ENCODE data around the gene ZNF639.

The ZNF639 gene

DNA sequence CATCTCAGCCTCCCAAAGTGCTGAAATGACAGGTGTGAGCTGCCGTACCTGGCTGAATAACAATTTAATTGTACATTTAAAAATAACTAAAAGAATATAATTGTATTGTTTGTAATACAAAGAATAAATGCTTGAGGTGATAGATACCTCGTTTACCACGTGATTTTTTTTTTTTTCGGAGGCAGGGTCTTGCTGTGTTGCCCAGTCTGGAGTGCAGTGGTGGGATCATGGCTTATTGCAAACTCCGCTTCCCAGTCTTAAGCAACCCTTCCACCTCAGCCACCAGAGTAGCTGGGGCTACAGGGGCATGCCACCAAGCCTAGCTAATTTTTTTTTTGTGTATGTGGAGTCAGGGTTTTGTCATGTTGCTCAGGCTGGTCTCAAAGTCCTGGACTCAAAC, 40.5 kb downstream of the ZNF639 start:
- peaks cover 24 to 68% (median 44%) of the 10 kb centered on the region in 4 experiments for H3K36me3 ChIP-seq (ENCODE audit: control insufficient read depth in 4 of 4, insufficient read depth in 4 of 4, low read length in 3 of 4)
- no peaks in the 10 kb centered on the region for H3K27me3 ChIP-seq (replicated peaks in 2 of 5; ENCODE audit: control insufficient read depth in 4 of 5, insufficient read depth in 5 of 5, low read length in 4 of 5)
- DNase-seq = no peak
- 94% methylated on average over 4 of the region's 5 CpGs for WGBS (ENCODE audit: insufficient coverage)
- H3K27ac ChIP-seq (ENCODE audit: insufficient read depth in 1 of 2, low read depth in 1 of 2, low read length in 2 of 2, poor library complexity in 1 of 2, severe bottlenecking in 2 of 2) = no peak overlapping the region
- no peaks in the 10 kb centered on the region for H3K4me1 ChIP-seq (ENCODE audit: control extremely low read depth in 1 of 4, control insufficient read depth in 4 of 4, insufficient read depth in 4 of 4, low read length in 3 of 4)
- no peaks in the 10 kb centered on the region for H3K9me3 ChIP-seq (ENCODE audit: control extremely low read depth in 1 of 5, control insufficient read depth in 4 of 5, insufficient read depth in 2 of 5, low read depth in 1 of 5, low read length in 4 of 5)
- no peak overlapping the region for H3K4me3 ChIP-seq (ENCODE audit: control insufficient read depth in 1 of 7, extremely low read depth in 1 of 7, insufficient read depth in 4 of 7, low read depth in 2 of 7, low read length in 6 of 7)
- ChIA-PET CTCF (interaction anchor here (1.0 to 2.6 kb wide), 2 partner anchors 12 to 38 kb away, joined by 3 to 13 read pairs; no protein-coding TSS in a partner anchor), POLR2A (no interaction called here)

DNA sequence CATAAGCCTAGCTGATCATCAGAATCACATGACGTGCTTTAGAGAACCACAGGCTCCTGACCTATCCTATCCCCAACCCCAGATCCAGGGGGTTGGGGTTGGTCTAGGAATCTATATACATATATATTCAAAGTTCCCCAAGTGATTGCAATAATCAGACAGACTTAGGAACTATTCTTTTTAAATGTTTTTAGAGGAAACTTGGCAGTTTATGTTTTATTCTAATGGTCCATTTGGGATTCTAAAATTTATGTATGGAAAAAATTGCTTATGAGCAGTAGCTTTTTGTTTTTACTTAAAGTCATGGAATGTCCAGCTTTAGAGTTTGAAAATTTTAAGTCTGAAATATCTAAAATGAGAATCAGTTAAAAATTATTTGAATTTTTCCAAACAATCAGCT, 46.8 kb downstream of the ZNF639 start:
- DNase-seq = no peak
- no peak overlapping the region for H3K27ac ChIP-seq (ENCODE audit: insufficient read depth in 1 of 2, low read depth in 1 of 2, low read length in 2 of 2, poor library complexity in 1 of 2, severe bottlenecking in 2 of 2)
- no peaks in the 10 kb centered on the region for H3K9me3 ChIP-seq (ENCODE audit: control extremely low read depth in 1 of 5, control insufficient read depth in 4 of 5, insufficient read depth in 2 of 5, low read depth in 1 of 5, low read length in 4 of 5)
- no peaks in the 10 kb centered on the region for H3K27me3 ChIP-seq (replicated peaks in 2 of 5; ENCODE audit: control insufficient read depth in 4 of 5, insufficient read depth in 5 of 5, low read length in 4 of 5)
- CTCF ChIA-PET = no interaction called here
- no CpG with 5 or more reads among the region's 1 CpG for WGBS (ENCODE audit: insufficient coverage)
- H3K4me1 ChIP-seq (ENCODE audit: control extremely low read depth in 1 of 4, control insufficient read depth in 4 of 4, insufficient read depth in 4 of 4, low read length in 3 of 4) = no peaks in the 10 kb centered on the region
- peaks cover 8 to 44% (median 22%) of the 10 kb centered on the region in 4 experiments for H3K36me3 ChIP-seq (ENCODE audit: control insufficient read depth in 4 of 4, insufficient read depth in 4 of 4, low read length in 3 of 4)
- no peak overlapping the region for H3K4me3 ChIP-seq (ENCODE audit: control insufficient read depth in 1 of 7, extremely low read depth in 1 of 7, insufficient read depth in 4 of 7, low read depth in 2 of 7, low read length in 6 of 7)
- POLR2A ChIA-PET = interaction anchor here (0.6 kb wide), 1 partner anchor 69 kb away, joined by 3 read pairs; no protein-coding TSS in a partner anchor

DNA sequence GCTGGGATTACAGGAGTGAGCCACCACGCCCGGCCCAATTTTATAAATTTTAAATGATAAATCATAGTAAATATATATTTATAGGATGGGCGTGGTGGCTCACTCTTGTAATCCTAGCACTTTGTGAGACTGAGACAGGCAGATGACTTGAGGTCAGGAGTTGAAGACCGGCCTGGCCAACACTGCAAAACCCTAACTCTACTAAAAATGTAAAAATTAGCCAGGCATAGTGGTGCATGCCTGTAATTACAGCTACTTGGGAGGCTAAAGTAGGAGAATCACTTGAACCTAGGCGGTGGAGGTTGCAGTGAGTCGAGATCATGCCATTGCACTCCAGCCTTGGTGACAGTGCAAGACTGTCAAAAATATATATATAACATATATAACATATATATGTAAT, 51.1 kb downstream of the ZNF639 start:
- Histone ChIP-seq H3K4me1 (ENCODE audit: control extremely low read depth in 1 of 4, control insufficient read depth in 4 of 4, insufficient read depth in 4 of 4, low read length in 3 of 4) (no peaks in the 10 kb centered on the region), H3K4me3 (ENCODE audit: control insufficient read depth in 1 of 7, extremely low read depth in 1 of 7, insufficient read depth in 4 of 7, low read depth in 2 of 7, low read length in 6 of 7) (no peak overlapping the region), H3K27me3 (replicated peaks in 2 of 5; ENCODE audit: control insufficient read depth in 4 of 5, insufficient read depth in 5 of 5, low read length in 4 of 5) (no peaks in the 10 kb centered on the region), H3K27ac (ENCODE audit: insufficient read depth in 1 of 2, low read depth in 1 of 2, low read length in 2 of 2, poor library complexity in 1 of 2, severe bottlenecking in 2 of 2) (no peak overlapping the region), H3K36me3 (ENCODE audit: control insufficient read depth in 4 of 4, insufficient read depth in 4 of 4, low read length in 3 of 4) (peaks cover 2 to 37% (median 22%) of the 10 kb centered on the region in 4 experiments), H3K9me3 (ENCODE audit: control extremely low read depth in 1 of 5, control insufficient read depth in 4 of 5, insufficient read depth in 2 of 5, low read depth in 1 of 5, low read length in 4 of 5) (no peaks in the 10 kb centered on the region)
- CTCF ChIA-PET = interaction anchor here (1.0 to 1.1 kb wide), 2 partner anchors 12 to 18 kb away, joined by 3 to 4 read pairs; no protein-coding TSS in a partner anchor
- WGBS (ENCODE audit: insufficient coverage) = 100% methylated on average over 1 of the region's 6 CpGs
- peak in 2 of 3 donors; percentile 10 to 23 for DNase-seq
- POLR2A ChIA-PET = no interaction called here

DNA sequence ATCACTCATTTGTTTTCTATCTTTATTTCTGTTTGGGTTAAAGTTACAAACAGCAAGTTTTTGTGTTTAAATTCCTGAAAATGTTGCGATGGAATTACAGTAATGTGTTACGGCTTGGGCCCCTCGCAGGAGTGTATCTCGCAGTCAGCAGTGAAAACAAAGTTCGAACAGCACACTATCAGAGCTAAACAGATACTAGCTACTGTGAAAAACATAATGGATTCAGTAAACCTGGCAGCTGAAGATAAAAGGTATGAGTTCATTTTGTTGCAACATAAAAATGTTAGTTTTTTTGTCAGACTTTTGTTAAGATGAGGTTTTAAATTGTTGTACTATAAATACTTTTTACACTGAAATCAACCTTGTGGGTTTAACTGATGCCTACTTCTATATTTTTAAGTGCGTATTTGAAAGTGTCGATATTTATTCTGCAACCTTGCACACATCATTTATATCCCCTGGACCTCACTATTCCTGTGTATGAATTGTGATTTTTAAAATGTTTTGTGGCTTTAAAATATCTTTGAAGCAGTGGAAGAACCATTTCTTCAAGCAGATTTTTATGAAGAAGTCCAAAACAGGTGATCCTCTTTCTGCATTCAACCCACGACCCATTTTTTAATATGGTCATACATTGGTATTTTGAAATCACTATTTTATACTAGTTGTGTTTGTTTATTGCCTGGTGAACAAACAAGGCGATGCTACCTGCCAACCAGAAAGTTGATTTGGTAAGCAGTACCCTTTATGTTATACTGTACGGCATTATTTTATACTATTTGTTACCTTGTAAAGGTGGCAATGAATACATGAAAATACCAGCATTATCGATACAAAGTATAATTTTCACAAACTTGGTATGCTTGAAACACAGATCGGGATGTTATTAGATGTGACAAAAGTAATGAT, 52.5 kb downstream of the ZNF639 start:
- H3K27ac ChIP-seq (ENCODE audit: insufficient read depth in 1 of 2, low read depth in 1 of 2, low read length in 2 of 2, poor library complexity in 1 of 2, severe bottlenecking in 2 of 2) = peak overlapping the region in 1 of 2 experiments; percentile 40
- peaks cover 11 to 43% (median 28%) of the 10 kb centered on the region in 4 experiments for H3K36me3 ChIP-seq (ENCODE audit: control insufficient read depth in 4 of 4, insufficient read depth in 4 of 4, low read length in 3 of 4)
- H3K9me3 ChIP-seq (ENCODE audit: control extremely low read depth in 1 of 5, control insufficient read depth in 4 of 5, insufficient read depth in 2 of 5, low read depth in 1 of 5, low read length in 4 of 5) = no peaks in the 10 kb centered on the region
- WGBS (ENCODE audit: insufficient coverage) = 96% methylated on average over 5 of the region's 12 CpGs
- DNase-seq = peak in 2 of 3 donors; percentile 4 to 43
- CTCF ChIA-PET = no interaction called here
- H3K4me3 ChIP-seq (ENCODE audit: control insufficient read depth in 1 of 7, extremely low read depth in 1 of 7, insufficient read depth in 4 of 7, low read depth in 2 of 7, low read length in 6 of 7) = no peak overlapping the region
- H3K27me3 ChIP-seq (replicated peaks in 2 of 5; ENCODE audit: control insufficient read depth in 4 of 5, insufficient read depth in 5 of 5, low read length in 4 of 5) = no peaks in the 10 kb centered on the region
- no peaks in the 10 kb centered on the region for H3K4me1 ChIP-seq (ENCODE audit: control extremely low read depth in 1 of 4, control insufficient read depth in 4 of 4, insufficient read depth in 4 of 4, low read length in 3 of 4)
- POLR2A ChIA-PET = no interaction called here

GRCh38 chr3:179376474-179376873, 53.6 kb downstream of the ZNF639 start:
- Histone ChIP-seq H3K27me3 (replicated peaks in 2 of 5; ENCODE audit: control insufficient read depth in 4 of 5, insufficient read depth in 5 of 5, low read length in 4 of 5) (no peaks in the 10 kb centered on the region), H3K9me3 (ENCODE audit: control extremely low read depth in 1 of 5, control insufficient read depth in 4 of 5, insufficient read depth in 2 of 5, low read depth in 1 of 5, low read length in 4 of 5) (no peaks in the 10 kb centered on the region), H3K4me3 (ENCODE audit: control insufficient read depth in 1 of 7, extremely low read depth in 1 of 7, insufficient read depth in 4 of 7, low read depth in 2 of 7, low read length in 6 of 7) (no peak overlapping the region), H3K27ac (ENCODE audit: insufficient read depth in 1 of 2, low read depth in 1 of 2, low read length in 2 of 2, poor library complexity in 1 of 2, severe bottlenecking in 2 of 2) (no peak overlapping the region), H3K36me3 (ENCODE audit: control insufficient read depth in 4 of 4, insufficient read depth in 4 of 4, low read length in 3 of 4) (peaks cover 16 to 44% (median 33%) of the 10 kb centered on the region in 4 experiments), H3K4me1 (ENCODE audit: control extremely low read depth in 1 of 4, control insufficient read depth in 4 of 4, insufficient read depth in 4 of 4, low read length in 3 of 4) (no peaks in the 10 kb centered on the region)
- WGBS (ENCODE audit: insufficient coverage) = no CpG with 5 or more reads among the region's 1 CpG
- CTCF ChIA-PET = no interaction called here
- DNase-seq = no peak
- POLR2A ChIA-PET = no interaction called here
